ENCODE measurements around the gene CD27.
"Not testable (repeated sequence)": the region's sequence is repeated elsewhere in the genome, so short reads cannot be mapped to it uniquely, and the experiment has no call there.

The CD27 gene

DNA sequence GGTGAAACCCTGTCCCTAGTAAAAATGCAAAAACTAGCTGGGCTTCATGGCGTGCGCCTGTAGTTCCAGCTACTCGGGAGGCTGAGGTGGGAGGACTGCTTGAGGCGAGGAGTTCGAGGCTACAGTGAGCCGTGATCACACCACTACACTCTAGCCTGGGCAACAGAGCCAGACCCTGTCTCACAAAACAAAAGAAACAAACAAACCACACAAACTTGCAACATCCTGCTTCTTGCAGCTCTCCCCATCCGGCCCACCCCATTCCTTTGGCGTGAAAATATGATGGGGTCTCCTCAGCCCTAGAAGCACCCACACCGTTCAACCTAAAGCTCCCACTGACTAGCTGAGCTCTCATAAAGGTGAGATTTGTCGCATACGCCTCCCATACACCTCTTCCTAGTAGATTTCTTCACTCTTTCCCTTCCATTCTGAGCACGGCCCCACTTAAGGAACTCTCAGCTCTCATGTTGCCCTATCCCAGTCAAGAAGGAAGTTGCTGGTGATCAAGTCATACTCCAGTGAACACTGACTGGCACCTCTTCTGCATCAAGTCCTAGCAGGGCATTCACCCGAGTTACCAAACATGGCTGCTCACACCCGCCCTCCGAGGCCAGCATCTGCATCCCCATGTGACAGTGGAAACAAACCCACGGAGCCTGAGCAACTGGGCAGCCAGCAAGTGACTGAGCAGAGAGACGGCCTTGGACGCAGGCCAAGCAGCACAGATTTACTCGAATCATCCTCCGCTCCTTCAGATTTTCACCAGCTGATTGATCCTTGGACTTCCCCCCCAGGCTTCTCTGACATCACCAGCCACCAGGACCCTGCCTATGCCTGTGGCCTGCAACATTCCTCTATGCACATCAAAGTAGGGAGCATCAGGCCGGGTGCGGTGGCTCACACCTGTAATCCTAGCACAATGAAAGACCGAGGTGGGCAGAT is 18.9 kb upstream of the CD27 start:
- Histone ChIP-seq H3K4me1 (peaks cover 9% of the 10 kb centered on the region), H3K9me3 (no peaks in the 10 kb centered on the region), H3K27me3 (ENCODE audit: low read depth) (no peaks in the 10 kb centered on the region), H3K36me3 (replicated peaks) (no peaks in the 10 kb centered on the region), H3K4me3 (no peak overlapping the region)
- in situ Hi-C loops (cut with MboI; ENCODE audit: low sequenced_read_pairs): loop anchor here (5.0 kb wide), 1 partner anchor 36 kb away; no protein-coding TSS in a partner anchor
- no peak for DNase-seq (ENCODE audit: low spot score in 2 of 2)

DNA sequence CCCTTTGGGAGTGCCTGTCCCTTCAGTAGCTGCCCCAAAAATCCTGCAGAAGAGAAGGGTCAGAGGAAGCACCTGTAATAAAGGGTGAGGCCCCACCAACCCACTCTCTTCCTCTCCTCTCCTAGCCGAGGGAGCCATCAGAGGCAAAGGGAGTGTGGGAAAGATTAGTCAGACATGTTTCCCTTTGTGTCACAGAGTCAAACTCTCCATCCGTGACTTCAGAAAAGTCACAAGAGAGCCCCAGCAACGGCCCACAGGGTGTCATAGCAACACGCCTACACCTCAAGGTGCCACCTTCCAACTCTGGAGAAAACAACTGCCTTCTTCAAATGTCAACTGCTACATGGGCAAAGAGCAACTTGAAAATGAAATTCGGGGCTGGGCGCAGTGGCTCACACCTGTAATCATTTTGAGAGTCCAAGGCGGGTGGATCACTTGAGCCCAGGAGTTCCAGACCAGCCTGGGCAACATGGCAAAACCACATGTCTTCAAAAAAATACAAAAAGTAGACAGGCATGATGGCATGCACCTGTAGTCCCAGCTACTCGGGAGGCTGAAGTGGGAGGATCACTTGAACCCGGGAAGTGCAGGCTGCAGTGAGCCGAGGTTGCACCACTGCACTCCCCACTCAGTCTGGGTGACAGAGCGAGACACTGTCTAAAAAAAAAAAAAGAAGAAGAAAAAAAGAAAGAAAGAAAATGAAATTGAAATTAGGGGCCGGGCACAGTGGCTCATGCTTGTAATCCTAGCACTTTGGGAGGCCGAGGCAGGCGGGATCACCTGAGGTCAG is 17.7 kb upstream of the CD27 start:
- H3K4me3 ChIP-seq: no peak overlapping the region
- in situ Hi-C loops (cut with MboI; ENCODE audit: low sequenced_read_pairs): loop anchor here (5.0 kb wide), 1 partner anchor 35 kb away; no protein-coding TSS in a partner anchor
- peaks cover 14% of the 10 kb centered on the region for H3K4me1 ChIP-seq
- H3K36me3 ChIP-seq (replicated peaks): no peaks in the 10 kb centered on the region
- H3K9me3 ChIP-seq: no peaks in the 10 kb centered on the region
- DNase-seq (ENCODE audit: low spot score in 2 of 2): no peak
- no peaks in the 10 kb centered on the region for H3K27me3 ChIP-seq (ENCODE audit: low read depth)

- not testable (repeated sequence) for H3K4me3 ChIP-seq
- in situ Hi-C loops (cut with MboI; ENCODE audit: low sequenced_read_pairs): loop anchor here (5.0 kb wide), 1 partner anchor 35 kb away; no protein-coding TSS in a partner anchor
Measured at GRCh38 chr12:6427796-6428195, 17.0 kb upstream of the CD27 start.

GRCh38 chr12:6428326-6428725 is 16.4 kb upstream of the CD27 start:
- Histone ChIP-seq H3K36me3 (replicated peaks) (no peaks in the 10 kb centered on the region), H3K4me3 (no peak overlapping the region), H3K4me1 (peaks cover 14% of the 10 kb centered on the region), H3K27me3 (ENCODE audit: low read depth) (no peaks in the 10 kb centered on the region), H3K9me3 (no peaks in the 10 kb centered on the region)
- no peak for DNase-seq (ENCODE audit: low spot score in 2 of 2)
- in situ Hi-C loops (cut with MboI; ENCODE audit: low sequenced_read_pairs): loop anchor here (5.0 kb wide), 1 partner anchor 34 kb away; no protein-coding TSS in a partner anchor

More at GRCh38 chr12:6427796-6428195, 17.0 kb upstream of the CD27 start:
- H3K4me1 ChIP-seq: peaks cover 14% of the 10 kb centered on the region
- not testable (repeated sequence) for H3K27me3 ChIP-seq (ENCODE audit: low read depth); H3K36me3 ChIP-seq (replicated peaks); H3K9me3 ChIP-seq; DNase-seq (ENCODE audit: low spot score in 2 of 2)

- Histone ChIP-seq H3K4me3 (no peak overlapping the region), H3K27me3 (ENCODE audit: low read depth) (no peaks in the 10 kb centered on the region), H3K36me3 (replicated peaks) (no peaks in the 10 kb centered on the region), H3K9me3 (no peaks in the 10 kb centered on the region), H3K4me1 (peaks cover 14% of the 10 kb centered on the region)
- peak; percentile 55 to 74 for DNase-seq (ENCODE audit: low spot score in 2 of 2)
- in situ Hi-C loops (cut with MboI; ENCODE audit: low sequenced_read_pairs): no loop called here
Measured at GRCh38 chr12:6430124-6430989, 14.4 kb upstream of the CD27 start.

DNA sequence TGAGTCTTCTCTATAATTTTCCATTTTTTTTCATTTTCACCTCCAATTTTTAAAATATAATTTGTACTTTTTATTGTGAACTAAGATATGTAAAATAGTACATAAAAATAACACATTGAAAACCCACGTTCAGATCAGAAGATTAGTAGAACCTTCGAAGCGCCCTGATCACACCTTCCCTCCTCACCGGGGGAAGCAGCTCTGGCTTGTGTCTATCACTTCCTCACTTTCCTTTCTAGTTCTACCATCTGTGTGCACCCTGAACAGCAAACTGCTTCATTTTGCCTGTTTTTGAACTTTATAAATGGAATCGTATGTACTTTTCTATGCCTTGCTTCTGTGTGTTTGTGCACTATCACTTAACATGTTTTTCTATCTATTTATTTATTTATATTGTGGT is 11.8 kb upstream of the CD27 start:
- no peaks in the 10 kb centered on the region for H3K9me3 ChIP-seq
- no peak overlapping the region for H3K4me3 ChIP-seq
- H3K4me1 ChIP-seq: peaks cover 14% of the 10 kb centered on the region
- in situ Hi-C loops (cut with MboI; ENCODE audit: low sequenced_read_pairs): no loop called here
- no peaks in the 10 kb centered on the region for H3K27me3 ChIP-seq (ENCODE audit: low read depth)
- H3K36me3 ChIP-seq (replicated peaks): no peaks in the 10 kb centered on the region
- no peak for DNase-seq (ENCODE audit: low spot score in 2 of 2)

DNA sequence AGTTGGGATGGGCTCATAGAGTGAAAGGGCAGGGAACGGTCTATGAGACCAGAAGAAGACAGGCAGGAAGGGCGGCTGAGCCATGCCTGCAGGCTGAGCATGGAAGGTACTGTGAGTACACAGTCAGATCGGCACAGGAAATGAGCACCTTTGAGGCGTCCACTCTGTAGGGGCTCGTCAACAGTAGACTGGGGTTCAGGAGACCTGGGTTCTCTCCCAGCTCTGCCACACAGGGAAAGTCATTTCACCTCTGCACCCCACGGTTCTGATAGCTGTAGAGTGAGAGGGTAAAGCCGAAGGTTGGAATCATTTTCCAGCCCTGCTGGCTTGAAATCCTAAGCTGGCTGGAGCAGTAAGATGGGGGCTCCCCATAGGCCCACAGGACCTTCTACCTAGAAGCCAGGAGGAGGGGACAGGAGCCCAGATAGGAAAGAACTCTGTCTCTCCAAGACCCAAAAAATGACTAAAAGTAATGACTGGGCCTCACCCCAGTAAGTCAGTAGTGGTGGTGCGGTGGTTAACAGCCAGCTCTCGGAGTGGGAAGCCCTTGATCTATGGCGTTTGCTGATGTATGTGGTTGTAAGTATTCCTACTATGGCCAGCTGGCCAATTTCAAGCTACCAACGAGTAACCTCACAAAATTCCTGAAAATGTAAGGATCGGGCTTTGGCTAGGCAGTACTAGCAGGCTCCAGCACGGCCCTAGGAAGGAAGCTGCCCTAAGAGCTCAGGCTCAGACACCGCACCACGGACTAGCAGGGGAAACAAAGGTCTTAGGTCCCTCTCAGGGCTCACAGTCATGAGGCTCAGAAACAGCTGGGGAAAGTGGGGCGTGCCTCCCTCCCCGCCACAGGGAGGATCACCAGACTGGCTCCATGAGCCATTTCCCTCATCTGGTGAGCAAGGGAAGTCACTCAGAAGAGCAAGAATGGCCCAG is 10.3 kb upstream of the CD27 start:
- Histone ChIP-seq H3K4me3 (no peak overlapping the region), H3K36me3 (replicated peaks) (no peaks in the 10 kb centered on the region), H3K27me3 (ENCODE audit: low read depth) (no peaks in the 10 kb centered on the region), H3K9me3 (no peaks in the 10 kb centered on the region), H3K4me1 (peaks cover 14% of the 10 kb centered on the region)
- no peak for DNase-seq (ENCODE audit: low spot score in 2 of 2)
- in situ Hi-C loops (cut with MboI; ENCODE audit: low sequenced_read_pairs): no loop called here

GRCh38 chr12:6435961-6436715 is 8.6 kb upstream of the CD27 start:
- no peak for DNase-seq (ENCODE audit: low spot score in 2 of 2)
- no peaks in the 10 kb centered on the region for H3K27me3 ChIP-seq (ENCODE audit: low read depth)
- H3K36me3 ChIP-seq (replicated peaks): no peaks in the 10 kb centered on the region
- no peaks in the 10 kb centered on the region for H3K9me3 ChIP-seq
- H3K4me3 ChIP-seq: no peak overlapping the region
- H3K4me1 ChIP-seq: peaks cover 2% of the 10 kb centered on the region
- in situ Hi-C loops (cut with MboI; ENCODE audit: low sequenced_read_pairs): no loop called here

DNA sequence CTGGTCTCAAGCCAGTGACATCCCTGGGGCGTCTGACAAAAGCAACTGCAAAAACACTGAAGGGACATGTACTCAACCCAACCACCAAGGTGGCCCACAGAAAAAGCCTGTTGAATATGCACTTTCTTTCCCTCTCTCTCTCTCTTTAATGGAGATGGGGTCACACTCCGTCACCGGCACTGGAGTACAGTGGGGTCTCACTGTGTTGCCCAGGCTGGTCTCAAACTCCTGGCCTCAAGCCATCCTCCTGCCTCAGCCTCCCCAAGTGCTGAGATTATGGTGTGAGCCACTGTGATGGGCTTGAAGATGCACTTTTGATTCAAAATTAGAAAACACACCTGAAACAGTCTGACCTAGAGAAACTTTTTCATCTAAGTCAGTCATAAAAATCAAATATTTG is 7.2 kb upstream of the CD27 start:
- in situ Hi-C loops (cut with MboI; ENCODE audit: low sequenced_read_pairs): no loop called here
- no peaks in the 10 kb centered on the region for H3K27me3 ChIP-seq (ENCODE audit: low read depth)
- no peak for DNase-seq (ENCODE audit: low spot score in 2 of 2)
- no peaks in the 10 kb centered on the region for H3K9me3 ChIP-seq
- H3K36me3 ChIP-seq (replicated peaks): no peaks in the 10 kb centered on the region
- no peak overlapping the region for H3K4me3 ChIP-seq
- no peaks in the 10 kb centered on the region for H3K4me1 ChIP-seq

- in situ Hi-C loops (cut with MboI; ENCODE audit: low sequenced_read_pairs): no loop called here
- no peaks in the 10 kb centered on the region for H3K4me1 ChIP-seq
- no peaks in the 10 kb centered on the region for H3K36me3 ChIP-seq (replicated peaks)
- no peak overlapping the region for H3K4me3 ChIP-seq
- DNase-seq (ENCODE audit: low spot score in 2 of 2): no peak
- H3K9me3 ChIP-seq: no peaks in the 10 kb centered on the region
- no peaks in the 10 kb centered on the region for H3K27me3 ChIP-seq (ENCODE audit: low read depth)
Measured at GRCh38 chr12:6438345-6438744, 6.4 kb upstream of the CD27 start.

GRCh38 chr12:6440391-6440790 is 4.4 kb upstream of the CD27 start:
- Histone ChIP-seq H3K4me1 (no peaks in the 10 kb centered on the region), H3K9me3 (no peaks in the 10 kb centered on the region), H3K36me3 (replicated peaks) (no peaks in the 10 kb centered on the region), H3K27me3 (ENCODE audit: low read depth) (0 out of 2 replicates have a peak, but pooled peaks cover 3% of the 10 kb centered on the region), H3K4me3 (no peak overlapping the region)
- in situ Hi-C loops (cut with MboI; ENCODE audit: low sequenced_read_pairs): no loop called here
- DNase-seq (ENCODE audit: low spot score in 2 of 2): no peak

- H3K4me3 ChIP-seq: no peak overlapping the region
- no peak for DNase-seq (ENCODE audit: low spot score in 2 of 2)
Measured at GRCh38 chr12:6442836-6443235, 1.9 kb upstream of the CD27 start.

More at GRCh38 chr12:6442836-6443235, 1.9 kb upstream of the CD27 start:
- H3K4me1 ChIP-seq: no peaks in the 10 kb centered on the region
- H3K9me3 ChIP-seq: no peaks in the 10 kb centered on the region
- H3K27me3 ChIP-seq (ENCODE audit: low read depth): 0 out of 2 replicates have a peak, but pooled peaks cover 3% of the 10 kb centered on the region
- in situ Hi-C loops (cut with MboI; ENCODE audit: low sequenced_read_pairs): no loop called here
- H3K36me3 ChIP-seq (replicated peaks): no peaks in the 10 kb centered on the region

Data from HAP-1 (cell line).